LNCaP clone FGC (cell line): ENCODE data around the gene ZNF414.
A peak's percentile ranks its signal among the peaks of the same experiment; 100 is the strongest.
"Not testable (repeated sequence)": the region's sequence is repeated elsewhere in the genome, so short reads cannot be mapped to it uniquely, and the experiment has no call there.

Experiments used
- DNase-seq: peaks from one replicate; pipeline ENCODE4 v3.0.0-alpha.2; 2011; ENCODE audit warnings: low read depth
- H3K4me3 ChIP-seq: 2 replicates; pipeline ENCODE4 v1.5.1; 2011; ENCODE audit warnings: mild to moderate bottlenecking, low read depth, low read length, control low read depth
- TF ChIP-seq, protein P1 (sequence below): IDR thresholded peaks from 2 replicates; pipeline ENCODE4 v1.5.1; 2012; ENCODE audit warnings: mild to moderate bottlenecking; ENCODE audit not compliant: control insufficient read depth, insufficient read depth; ENCODE audit errors: extremely low read depth

Gene ZNF414

DNA sequence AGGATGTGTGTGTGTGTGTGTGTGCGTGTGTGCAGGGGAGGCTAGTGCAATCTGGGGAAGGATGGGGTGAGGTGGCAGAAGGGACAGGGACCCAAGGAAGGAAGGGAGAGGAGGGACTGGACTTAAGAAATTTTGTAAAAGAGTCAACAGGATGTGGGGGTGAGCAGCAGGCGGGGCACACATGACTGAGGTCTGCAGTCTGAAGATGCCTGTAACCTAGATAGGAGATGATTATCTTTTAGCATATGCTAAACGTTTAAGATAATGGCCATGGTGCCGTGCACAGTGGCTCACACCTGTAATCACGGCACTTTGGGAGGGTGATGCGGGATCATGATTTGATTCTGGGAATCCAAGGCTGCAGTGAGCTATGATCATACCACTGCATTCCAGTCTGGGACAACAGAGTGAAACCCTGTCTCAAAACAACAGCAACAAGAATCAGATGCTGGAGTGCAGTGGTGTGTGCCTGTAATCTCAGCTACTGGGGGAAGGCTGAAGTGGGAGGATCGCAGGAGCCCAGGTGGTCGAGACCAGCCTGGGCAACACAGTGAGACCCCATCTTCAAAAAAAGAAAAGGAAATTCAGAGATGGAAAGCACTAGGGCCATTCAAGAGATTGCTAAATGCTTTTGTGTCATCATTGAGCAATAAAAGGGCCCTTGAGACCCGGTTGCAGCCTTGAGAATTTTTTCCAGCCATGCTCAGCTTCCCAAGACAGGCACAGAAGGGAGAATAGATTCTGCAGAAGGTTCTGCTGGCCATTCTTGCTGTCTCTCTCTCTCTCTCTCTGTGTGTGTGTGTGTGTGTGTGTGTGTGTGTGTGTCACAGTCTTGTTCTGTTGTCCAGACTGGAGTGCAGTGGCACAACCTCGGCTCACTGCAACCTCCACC, 3.8 kb upstream of the ZNF414 start:
- TF ChIP-seq, protein P1, sequence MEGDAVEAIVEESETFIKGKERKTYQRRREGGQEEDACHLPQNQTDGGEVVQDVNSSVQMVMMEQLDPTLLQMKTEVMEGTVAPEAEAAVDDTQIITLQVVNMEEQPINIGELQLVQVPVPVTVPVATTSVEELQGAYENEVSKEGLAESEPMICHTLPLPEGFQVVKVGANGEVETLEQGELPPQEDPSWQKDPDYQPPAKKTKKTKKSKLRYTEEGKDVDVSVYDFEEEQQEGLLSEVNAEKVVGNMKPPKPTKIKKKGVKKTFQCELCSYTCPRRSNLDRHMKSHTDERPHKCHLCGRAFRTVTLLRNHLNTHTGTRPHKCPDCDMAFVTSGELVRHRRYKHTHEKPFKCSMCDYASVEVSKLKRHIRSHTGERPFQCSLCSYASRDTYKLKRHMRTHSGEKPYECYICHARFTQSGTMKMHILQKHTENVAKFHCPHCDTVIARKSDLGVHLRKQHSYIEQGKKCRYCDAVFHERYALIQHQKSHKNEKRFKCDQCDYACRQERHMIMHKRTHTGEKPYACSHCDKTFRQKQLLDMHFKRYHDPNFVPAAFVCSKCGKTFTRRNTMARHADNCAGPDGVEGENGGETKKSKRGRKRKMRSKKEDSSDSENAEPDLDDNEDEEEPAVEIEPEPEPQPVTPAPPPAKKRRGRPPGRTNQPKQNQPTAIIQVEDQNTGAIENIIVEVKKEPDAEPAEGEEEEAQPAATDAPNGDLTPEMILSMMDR = no peak
- H3K4me3 ChIP-seq = no peak overlapping the region
- no peak for DNase-seq

DNA sequence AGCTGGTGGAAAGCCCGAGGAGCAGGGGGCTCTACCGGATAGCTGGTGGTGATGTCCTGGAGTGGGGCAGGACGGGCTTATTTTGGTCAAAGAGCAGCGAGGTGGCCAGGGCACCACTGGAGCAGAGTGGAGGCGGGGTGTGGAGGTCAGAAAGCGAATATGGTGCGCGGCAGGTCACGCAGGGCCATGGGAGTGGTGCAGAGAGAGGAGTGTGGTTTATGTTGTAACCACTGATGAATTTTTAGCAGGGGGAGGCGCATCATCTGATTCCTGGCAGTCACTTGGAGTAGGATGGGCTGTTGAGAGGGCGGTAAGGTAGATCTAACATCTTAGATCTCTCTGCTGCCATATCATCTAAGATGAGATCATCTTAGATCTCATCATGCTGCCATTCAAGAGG, 1.4 kb upstream of the ZNF414 start:
- no peak overlapping the region for H3K4me3 ChIP-seq
- no peak for DNase-seq
- TF ChIP-seq, protein P1 = no peak

DNA sequence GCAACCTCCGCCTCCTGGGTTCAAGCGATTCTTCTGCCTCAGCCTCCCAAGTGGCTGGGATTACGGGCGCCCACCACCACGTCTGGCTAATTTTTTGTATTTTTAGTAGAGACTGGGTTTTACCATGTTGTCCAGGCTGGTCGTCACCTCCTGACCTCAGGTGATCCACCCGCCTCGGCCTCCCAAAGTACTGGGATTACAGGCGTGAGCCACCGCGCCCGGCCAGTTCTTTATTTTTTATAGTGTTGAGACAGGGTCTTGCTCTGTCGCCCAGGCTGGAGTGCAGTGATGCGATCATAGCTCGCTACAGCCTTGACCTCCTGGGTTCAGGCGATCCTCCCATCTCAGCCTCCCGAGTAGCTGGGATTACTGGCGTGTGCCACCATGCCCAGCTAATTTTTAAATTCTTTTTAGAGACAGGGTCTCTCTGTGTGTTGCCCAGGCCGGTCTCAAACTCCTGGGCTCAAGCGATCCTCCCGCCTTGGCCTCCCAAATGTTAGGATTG, 590 bp upstream of the ZNF414 start:
- H3K4me3 ChIP-seq = peak overlapping the region; percentile 62

DNA sequence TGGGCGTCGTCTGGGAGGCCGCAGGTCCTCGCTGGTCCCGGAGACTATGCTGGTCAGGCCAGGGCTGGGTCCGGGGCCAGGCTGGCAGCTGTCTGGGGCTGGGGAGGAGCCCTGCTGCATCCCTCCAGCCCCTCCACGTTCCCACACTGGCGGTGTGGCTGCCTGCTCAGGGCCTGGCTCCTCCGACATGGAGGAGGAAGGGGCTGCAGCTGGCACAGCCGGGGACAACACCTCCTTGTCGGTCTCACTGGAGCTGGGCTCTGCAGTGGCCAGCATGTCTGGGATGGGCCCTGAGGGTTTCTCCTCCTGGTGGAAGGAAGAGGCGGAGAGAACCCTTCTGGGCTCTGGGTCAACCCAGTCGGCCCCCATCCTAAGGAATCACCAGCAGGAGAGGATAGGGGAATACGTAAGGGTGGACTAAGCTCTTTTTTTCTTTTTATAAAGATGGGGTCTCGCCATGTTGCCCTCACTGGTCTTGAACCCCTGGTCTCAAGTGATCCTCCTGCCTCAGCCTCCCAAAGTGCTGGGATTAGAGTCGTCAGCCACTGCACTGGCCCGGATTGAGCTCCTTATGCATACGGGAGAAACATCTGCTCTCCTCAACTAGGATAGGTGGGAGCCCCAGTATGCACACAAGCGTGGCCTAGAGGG, 806 bp downstream of the ZNF414 start:
- TF ChIP-seq, protein P1 = no peak
- H3K4me3 ChIP-seq = peak overlapping the region; percentile 62
- DNase-seq = no peak

More for the DNA sequence above, 590 bp upstream of the ZNF414 start:
- not testable (repeated sequence) for DNase-seq

DNA sequence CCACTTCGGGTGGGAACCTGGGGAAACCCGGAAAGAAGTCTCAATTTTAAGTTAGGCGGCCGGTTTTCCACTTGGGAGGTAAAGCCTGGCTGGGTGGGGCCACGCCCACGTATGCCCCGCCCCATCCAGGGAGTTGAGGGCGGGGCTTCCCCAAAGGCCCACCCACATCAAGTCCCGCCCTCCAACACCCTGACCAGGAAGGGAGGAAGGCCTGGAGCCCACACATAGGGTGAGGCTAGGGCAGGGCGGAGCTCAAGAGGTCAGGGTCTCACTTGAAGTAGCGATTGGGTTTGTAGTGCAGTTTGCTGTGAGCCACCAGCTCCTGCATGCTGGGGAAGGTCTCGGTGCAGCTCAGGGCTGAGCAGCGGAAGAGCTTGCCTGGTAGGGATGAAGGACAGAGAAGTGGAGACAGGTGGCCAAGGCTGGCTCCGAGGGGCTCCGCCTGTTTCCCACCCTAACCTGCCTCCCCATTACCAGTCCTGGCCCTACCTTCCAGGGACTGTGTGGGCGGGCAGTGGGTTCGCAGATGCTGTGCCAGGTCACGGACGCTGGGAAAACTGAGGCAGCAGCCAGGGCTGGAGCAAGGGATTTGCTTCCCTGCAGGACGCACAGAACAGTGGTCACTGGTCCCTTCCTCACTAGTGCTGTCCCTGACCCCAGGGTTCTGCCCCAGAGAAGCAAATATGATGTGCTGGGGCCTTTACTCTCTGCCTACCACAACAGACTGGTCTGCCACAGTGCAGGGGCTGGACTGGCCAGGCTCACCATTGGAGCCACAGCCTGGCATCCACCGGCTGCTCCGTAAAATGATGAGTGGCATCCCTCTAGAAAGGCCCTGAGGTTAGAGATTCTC, 1.6 kb downstream of the ZNF414 start:
- TF ChIP-seq, protein P1 = no peak
- peak overlapping the region; percentile 62 for H3K4me3 ChIP-seq
- DNase-seq = no peak

DNA sequence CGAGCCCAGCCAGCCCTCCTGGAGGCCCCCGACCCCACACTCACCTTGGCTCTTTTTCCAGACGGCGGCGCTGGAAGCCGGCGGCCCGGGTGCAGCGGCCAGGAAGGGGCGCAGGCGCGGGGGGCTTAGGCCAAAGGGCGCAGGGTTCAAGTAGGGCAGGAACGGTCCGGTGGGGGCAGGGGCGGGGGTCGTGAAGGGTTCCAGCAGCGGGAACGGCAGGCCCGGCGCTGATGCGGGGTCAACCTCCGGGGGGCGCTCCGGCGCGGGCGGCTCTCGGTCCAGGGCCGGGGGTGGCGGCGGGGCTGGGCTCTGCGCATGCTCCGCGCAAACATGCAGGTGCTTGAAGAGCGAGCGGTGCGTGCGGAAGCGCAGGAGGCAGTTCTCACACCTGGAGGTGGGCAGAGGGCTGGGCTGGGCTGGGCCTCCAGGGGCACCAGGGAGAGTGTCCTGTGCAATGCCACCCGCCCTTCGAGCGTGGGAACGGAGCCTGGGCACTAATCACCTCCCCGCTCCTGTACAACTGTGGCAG, 2.3 kb downstream of the ZNF414 start:
- DNase-seq = no peak
- no peak overlapping the region for H3K4me3 ChIP-seq
- TF ChIP-seq, protein P1 = no peak
